Measurements from ENCODE around the gene RTN1.

GRCh38 chr14:59690426-59690825, 180.2 kb downstream of the RTN1 start:
- TF ChIP-seq GATA3 (IDR thresholded peaks at IDR 0.05; ENCODE audit: low read depth, low read length) = no peak
- TF ChIP-seq GATA2 (IDR thresholded peaks at IDR 0.05; ENCODE audit: low read depth, low read length) = no peak
